CD4-positive, alpha-beta T cell (primary cell): ENCODE results near the gene A3GALT2. TPM values are rescaled to one million over a fixed set of nuclear protein-coding genes. Genes with fewer than 3 reads are reported as not detected.

Source experiments
- ATAC-seq: fragments of 200-7000 bp; cut with Tn5 transposase; one replicate; pipeline ENCODE4 v1.10.0; 2022; ENCODE audit warnings: mild to moderate bottlenecking; ENCODE audit not compliant: poor library complexity
- CTCF ChIA-PET: fragments of 350-600 bp; sonication (Branson Sonifier 250); formaldehyde crosslinking; loops from one replicate; lab custom pipeline; 2021; ENCODE audit warnings: antibody characterized with exemption, inconsistent platforms; lab: Charles Lee
- POLR2A ChIA-PET: fragments of 350-600 bp; sonication (Branson Sonifier 250); formaldehyde crosslinking; loops from one replicate; lab custom pipeline; 2021; ENCODE audit warnings: antibody characterized with exemption, inconsistent platforms; lab: Charles Lee
- DNase-seq, 14 experiments: peaks; one replicate each; pipeline ENCODE4 v3.0.0-alpha.2; 2013 to 2020; ENCODE audit warnings: mixed read lengths in 2 of 14
- H3K27ac ChIP-seq, 2 donors: one replicate each; pipeline versions ENCODE4 v1.5.1 to v1.7.0; 2013; ENCODE audit warnings: low read length in 2 of 2, low read depth in 1 of 2, mild to moderate bottlenecking in 1 of 2
- H3K27me3 ChIP-seq, 2 experiments: 1 replicate in 1 of 2; 2 replicates in 1 of 2; pipeline versions ENCODE4 v1.6.1 to v1.7.0; 2013; ENCODE audit warnings: low read length in 2 of 2, control low read depth in 1 of 2, mild to moderate bottlenecking in 1 of 2, moderate library complexity in 1 of 2; ENCODE audit not compliant: insufficient read depth in 2 of 2, control insufficient read depth in 1 of 2
- H3K36me3 ChIP-seq: one replicate; pipeline ENCODE4 v1.6.1; 2013; ENCODE audit warnings: low read length, control low read depth; ENCODE audit not compliant: insufficient read depth
- H3K4me1 ChIP-seq: one replicate; pipeline ENCODE4 v1.6.1; 2013; ENCODE audit warnings: low read length, control low read depth; ENCODE audit not compliant: insufficient read depth
- H3K4me3 ChIP-seq: one replicate; pipeline ENCODE4 v1.5.1; 2013; ENCODE audit warnings: mild to moderate bottlenecking, low read length, moderate library complexity
- H3K9me3 ChIP-seq, 2 experiments: 1 replicate in 1 of 2; 2 replicates in 1 of 2; pipeline versions ENCODE4 v1.6.1 to v1.7.0; 2013; ENCODE audit warnings: low read length in 2 of 2, mild to moderate bottlenecking in 2 of 2, control low read depth in 1 of 2, moderate library complexity in 1 of 2; ENCODE audit not compliant: control insufficient read depth in 1 of 2, insufficient read depth in 1 of 2
- H3K27ac Mint-ChIP-seq: one replicate; pipeline ENCODE4 v1.8.0; 2020; ENCODE audit warnings: mixed read lengths
- H3K27me3 Mint-ChIP-seq: one replicate; pipeline ENCODE4 v1.8.0; 2021; ENCODE audit warnings: mixed read lengths
- H3K36me3 Mint-ChIP-seq: one replicate; pipeline ENCODE4 v1.8.0; 2021; ENCODE audit warnings: low read depth, mixed read lengths
- H3K4me1 Mint-ChIP-seq: one replicate; pipeline ENCODE4 v1.8.0; 2021; ENCODE audit warnings: low read depth, mixed read lengths
- H3K4me3 Mint-ChIP-seq: one replicate; pipeline ENCODE4 v1.8.0; 2020; ENCODE audit warnings: mild to moderate bottlenecking, mixed read lengths
- H3K9me3 Mint-ChIP-seq: one replicate; pipeline ENCODE4 v1.8.0; 2020; ENCODE audit warnings: mixed read lengths
- CTCF ChIP-seq: fragments of 200-600 bp; IDR thresholded peaks from one replicate; pipeline ENCODE4 v1.8.0; 2022; ENCODE audit warnings: antibody characterized with exemption, mild to moderate bottlenecking
- intact Hi-C, 2 experiments: fragments of 100-400 bp; cut with DNase I in 1 of 2; cut with micrococcal nuclease in 1 of 2; formaldehyde crosslinking; loops; one replicate each; pipeline versions ENCODE4 v1.15.1 to v1.9.0; 2023 to 2025; cut with DNase I, micrococcal nuclease
- total RNA-seq, 174 experiments: library from RNA in 2 of 174; stranded (reverse) in 2 of 174; gene quantifications; one replicate each; pipeline ENCODE4 v1.2.3 and lab custom pipeline; 2021 to 2026

A3GALT2 gene
- total RNA-seq, 2 experiments from 2014 or later = not detected

- Histone ChIP-seq H3K4me1 (no peaks in the 10 kb centered on the region), H3K9me3 (no peaks in the 10 kb centered on the region), H3K4me3 (no peak overlapping the region), H3K36me3 (no peaks in the 10 kb centered on the region), H3K27me3 (no peaks in the 10 kb centered on the region), H3K27ac (no peak overlapping the region)
- no peaks in the 10 kb centered on the region for H3K36me3 Mint-ChIP-seq
- ATAC-seq (no peak), DNase-seq (no peak)
- intact Hi-C loops = no loop called here
- no peak for TF ChIP-seq CTCF
- H3K27me3 Mint-ChIP-seq = no peaks in the 10 kb centered on the region
- POLR2A ChIA-PET = no interaction called here
- H3K4me1 Mint-ChIP-seq = peaks cover 6% of the 10 kb centered on the region
- no peak overlapping the region for H3K27ac Mint-ChIP-seq
- CTCF ChIA-PET = no interaction called here
- no peak overlapping the region for H3K4me3 Mint-ChIP-seq
- no peaks in the 10 kb centered on the region for H3K9me3 Mint-ChIP-seq
These were observed 37.4 kb upstream of the A3GALT2 start for GRCh38 chr1:33358114-33358794.

GRCh38 chr1:33357099-33357498 is 36.2 kb upstream of the A3GALT2 start:
- no peaks in the 10 kb centered on the region for H3K27me3 Mint-ChIP-seq
- no peaks in the 10 kb centered on the region for H3K9me3 Mint-ChIP-seq
- no peak for DNase-seq
- ChIA-PET POLR2A (no interaction called here), CTCF (interaction anchor here (1.3 kb wide), 1 partner anchor 62 kb away, joined by 4 read pairs; no protein-coding TSS in a partner anchor)
- TF ChIP-seq CTCF = no peak
- Histone ChIP-seq H3K4me1 (no peaks in the 10 kb centered on the region), H3K9me3 (no peaks in the 10 kb centered on the region), H3K27ac (no peak overlapping the region), H3K4me3 (no peak overlapping the region), H3K27me3 (no peaks in the 10 kb centered on the region), H3K36me3 (no peaks in the 10 kb centered on the region)
- no peaks in the 10 kb centered on the region for H3K36me3 Mint-ChIP-seq
- no peak for ATAC-seq
- H3K27ac Mint-ChIP-seq = no peak overlapping the region
- intact Hi-C loops = no loop called here
- H3K4me3 Mint-ChIP-seq = no peak overlapping the region
- H3K4me1 Mint-ChIP-seq = peaks cover 6% of the 10 kb centered on the region

GRCh38 chr1:33354707-33355316 is 33.9 kb upstream of the A3GALT2 start:
- H3K4me1 ChIP-seq = peaks cover 7% of the 10 kb centered on the region
- POLR2A ChIA-PET = no interaction called here
- H3K9me3 Mint-ChIP-seq = no peaks in the 10 kb centered on the region
- H3K27ac ChIP-seq = no peak overlapping the region
- H3K4me1 Mint-ChIP-seq = peaks cover 9% of the 10 kb centered on the region
- H3K4me3 Mint-ChIP-seq = no peak overlapping the region
- intact Hi-C loops = loop anchor here in 1 of 2 experiments (5.0 kb wide), 3 partner anchors 117 to 538 kb away; partner anchors contain the start of genes AZIN2, S100PBP, YARS1 and ZSCAN20
- DNase-seq = no peak
- no peaks in the 10 kb centered on the region for H3K36me3 ChIP-seq
- H3K36me3 Mint-ChIP-seq = no peaks in the 10 kb centered on the region
- no peak overlapping the region for H3K27ac Mint-ChIP-seq
- ATAC-seq = no peak
- no peak overlapping the region for H3K4me3 ChIP-seq
- H3K27me3 ChIP-seq = no peaks in the 10 kb centered on the region
- CTCF ChIA-PET = no interaction called here
- H3K9me3 ChIP-seq = no peaks in the 10 kb centered on the region
- TF ChIP-seq CTCF = no peak
- no peaks in the 10 kb centered on the region for H3K27me3 Mint-ChIP-seq
